DMS153 (cell line): ENCODE measurements around the gene FOXF1.

Source experiments
- DNase-seq: peaks from one replicate; lab custom pipeline; 2025; lab: John Stamatoyannopoulos, UW

Gene FOXF1

DNA sequence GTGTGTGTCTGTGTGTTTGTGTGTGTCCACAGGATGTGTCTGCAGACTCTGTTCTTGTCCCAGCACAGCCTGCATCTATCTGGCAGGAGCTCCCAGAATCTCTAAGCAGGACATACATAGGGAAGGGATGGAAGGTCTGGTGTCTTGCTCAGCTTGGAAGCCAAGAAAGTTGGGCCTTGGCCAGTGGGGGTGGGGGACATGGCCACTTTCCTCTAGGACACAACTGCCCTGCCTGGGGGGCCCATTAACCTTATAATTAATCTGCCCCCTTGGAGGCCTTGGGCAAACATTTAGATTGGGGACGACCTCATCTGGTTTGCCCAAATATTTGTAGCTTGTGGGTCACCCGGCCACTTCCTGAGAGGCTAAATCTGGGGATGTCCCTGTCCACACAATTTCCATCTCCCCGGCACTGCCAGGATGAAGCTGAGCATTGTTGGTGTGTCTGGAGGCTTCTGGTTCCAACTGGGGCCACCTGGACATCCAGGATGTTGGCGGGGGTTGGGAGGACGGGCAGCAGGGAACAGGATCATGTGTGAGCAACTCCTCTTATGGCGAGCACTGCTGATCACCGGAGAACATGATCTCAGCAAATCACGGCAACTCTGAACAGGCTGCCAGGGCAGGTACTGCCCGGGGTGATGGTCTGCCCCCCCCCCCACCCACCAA lies 17.2 kb upstream of the FOXF1 start:
- no peak for DNase-seq

DNA sequence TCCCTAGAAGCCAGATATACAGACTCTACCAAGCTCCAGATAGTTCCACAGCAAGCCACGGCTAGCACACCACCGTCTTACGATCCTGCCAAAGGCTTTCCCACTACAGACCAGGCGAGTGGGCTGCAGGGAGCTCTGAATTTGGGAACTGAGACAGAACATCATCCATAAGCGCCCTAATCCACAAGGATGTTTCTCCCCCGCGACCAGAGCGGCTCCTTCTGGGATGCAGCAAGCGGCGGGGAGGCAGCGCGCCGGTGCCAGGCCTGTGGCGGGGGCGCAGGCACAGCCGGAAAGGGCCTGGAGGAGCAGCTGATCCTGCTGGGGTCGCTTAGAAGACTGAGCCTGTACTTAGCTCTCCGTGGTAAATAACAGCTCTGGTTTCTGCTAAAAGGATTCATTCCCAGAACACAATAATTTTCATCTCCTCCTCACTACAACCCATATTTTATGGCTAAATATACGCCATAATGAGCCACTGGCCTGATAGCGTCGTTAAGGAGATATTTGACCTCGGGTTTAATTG lies 16.2 kb upstream of the FOXF1 start:
- no peak for DNase-seq

DNA sequence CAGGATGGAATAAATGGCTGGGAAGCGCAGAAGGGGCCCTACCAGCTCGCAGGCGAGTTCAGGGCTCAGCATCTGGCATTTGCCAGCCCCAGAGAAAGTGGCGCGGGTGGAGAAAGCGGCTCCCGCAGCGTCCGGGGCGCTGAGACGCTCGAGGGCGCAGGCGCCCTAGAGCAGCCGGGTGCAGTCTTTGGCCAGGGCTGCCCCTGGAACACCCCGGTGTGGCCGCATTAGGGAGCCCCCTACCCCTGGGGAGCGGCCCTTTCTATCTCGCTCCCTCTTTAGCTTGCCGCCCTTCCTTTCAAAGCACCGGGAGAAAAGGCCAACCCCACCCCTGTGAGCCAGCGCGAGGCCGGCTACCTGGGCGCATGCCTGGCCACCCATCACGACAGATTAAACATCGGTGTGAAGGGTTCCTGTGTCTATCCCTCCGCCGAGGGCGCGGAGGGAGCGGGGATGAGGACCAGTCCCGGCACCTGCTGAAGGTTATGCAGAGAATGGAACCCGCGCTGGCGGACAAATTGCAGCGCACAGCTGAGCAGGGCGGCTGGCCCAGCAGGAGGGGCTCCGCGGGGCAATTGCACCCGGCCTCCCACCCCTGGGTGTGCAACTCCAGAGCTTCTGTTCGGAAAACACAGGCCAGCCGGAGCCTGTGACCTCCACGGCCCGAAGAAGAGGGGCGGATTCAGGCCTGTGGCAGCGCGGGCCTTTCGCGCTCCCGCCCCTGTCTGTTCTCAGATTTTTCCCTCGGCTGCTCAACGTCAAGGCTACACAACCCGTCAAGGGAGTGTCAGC lies 15.6 kb upstream of the FOXF1 start:
- DNase-seq, result no peak

DNA sequence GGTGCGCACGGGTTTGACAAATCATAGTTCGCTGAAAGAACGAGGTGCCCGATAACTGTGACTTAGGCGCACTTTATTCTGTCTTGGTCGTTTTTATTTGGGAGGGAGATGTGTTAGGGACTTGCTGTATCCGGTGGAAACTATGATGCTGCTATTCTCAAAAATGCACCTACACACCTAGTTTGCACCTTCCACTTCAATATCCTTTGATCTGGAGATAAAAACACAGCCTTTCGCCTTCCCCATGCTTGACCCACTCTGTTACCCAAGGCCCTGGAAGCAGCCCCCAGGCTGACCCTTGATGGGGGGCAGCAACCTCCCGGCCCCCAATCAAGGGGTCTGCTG lies 15.0 kb upstream of the FOXF1 start:
- DNase-seq, result no peak

DNA sequence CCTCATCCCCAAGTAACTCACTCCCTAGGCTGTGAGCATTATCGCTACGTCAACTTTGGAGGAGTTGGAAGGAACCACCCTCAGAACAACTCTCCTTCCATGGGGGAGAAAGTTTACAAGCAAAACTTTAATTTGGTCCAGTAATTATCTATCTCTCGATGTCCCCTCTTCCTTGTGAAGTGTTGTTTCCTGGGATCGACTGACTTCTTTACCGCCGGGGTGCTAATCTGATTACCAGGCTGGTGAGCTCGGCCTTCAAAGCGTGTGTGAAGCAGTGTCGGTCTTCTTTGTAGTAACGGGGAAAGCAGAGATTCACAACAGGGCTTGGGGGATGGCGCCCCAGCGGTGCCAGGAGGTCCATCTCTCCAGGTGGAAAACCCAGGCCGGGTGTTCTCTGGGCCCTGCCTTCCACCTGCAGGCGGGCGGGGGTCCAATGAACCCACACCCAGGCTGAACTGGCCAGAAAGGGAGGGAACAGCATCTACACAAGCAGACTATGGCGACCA lies 14.5 kb upstream of the FOXF1 start:
- no peak for DNase-seq

DNA sequence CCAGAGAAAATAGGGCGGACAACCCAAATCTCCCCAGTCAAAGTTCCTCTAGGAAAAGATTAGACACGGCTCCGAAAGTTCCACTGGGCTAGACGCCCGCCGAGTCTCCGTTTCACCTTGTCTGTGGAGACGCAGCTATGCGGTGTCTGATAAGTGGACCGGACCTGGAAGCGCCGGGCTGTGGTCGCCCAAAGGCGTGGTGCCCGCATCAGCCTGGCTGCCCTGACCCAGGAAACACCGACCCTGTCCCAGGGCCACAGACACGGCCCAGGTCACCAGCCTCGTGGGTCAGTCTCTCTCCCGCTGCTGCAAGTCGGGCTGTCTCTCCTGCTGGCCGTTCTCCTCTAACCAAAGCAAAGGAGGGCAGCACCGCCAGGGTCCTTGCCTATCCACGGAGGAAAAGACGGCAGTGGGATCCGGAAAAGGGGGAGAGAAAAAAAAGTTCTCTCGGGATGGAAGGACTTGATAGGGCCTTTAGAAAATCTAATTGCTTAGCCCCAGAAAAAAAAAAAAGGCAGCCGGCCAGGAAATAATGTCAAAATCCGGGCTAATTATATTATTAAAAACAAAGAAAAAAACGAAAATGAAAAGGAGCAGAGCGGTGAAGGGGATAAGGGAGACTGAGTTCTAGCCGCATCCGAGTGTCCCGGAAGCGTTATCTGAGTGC lies 13.9 kb upstream of the FOXF1 start:
- no peak for DNase-seq

DNA sequence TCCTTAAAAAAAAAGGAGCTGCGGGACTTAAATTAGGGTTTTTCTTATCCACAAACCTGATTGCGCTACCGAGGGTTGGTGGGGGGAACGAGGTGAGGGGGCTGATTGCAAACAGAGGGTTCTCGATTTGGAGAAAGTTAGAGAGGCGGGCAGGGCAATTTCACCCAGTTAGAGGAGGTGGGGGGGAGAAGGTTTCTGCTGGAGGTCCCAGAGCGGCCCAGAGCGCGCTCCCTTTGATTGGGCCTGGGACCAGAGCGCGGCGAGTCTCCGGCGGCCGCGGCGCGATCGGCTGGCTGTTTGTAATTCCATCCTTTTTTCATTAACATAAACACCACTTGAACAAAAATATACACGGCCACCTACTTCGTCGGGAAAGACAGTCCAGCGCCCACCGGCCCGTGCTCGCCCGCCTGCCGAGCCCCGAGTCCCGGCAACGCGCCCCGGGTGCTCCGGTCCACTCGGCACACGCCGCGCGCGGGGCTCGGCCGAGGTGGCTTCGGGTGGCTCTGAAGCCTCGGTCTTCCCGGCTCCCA lies 13.3 kb upstream of the FOXF1 start:
- no peak for DNase-seq

DNA sequence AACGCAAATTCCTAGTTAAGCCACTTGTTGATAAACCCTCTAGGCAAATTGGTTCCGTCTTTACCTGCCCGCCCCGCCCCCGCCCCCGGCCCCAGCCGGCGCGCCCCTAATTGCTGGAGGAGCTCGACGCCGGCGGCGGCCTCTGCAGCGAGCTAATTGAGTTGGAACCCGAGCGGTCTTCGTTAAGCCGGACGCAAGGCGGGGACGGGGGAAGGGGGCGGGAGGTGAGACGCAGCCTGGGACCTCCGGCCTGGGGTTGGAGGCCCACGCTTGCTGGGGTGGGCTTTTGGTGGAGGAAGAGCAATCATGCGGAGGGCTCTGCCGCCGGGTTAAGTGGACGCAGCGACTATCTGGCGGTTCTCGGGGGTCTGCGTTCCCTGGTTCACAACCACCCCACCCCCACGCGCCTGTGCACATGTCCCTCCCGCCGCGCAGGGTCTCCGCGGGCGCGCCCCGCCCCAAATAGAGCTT lies 12.7 kb upstream of the FOXF1 start:
- no peak for DNase-seq

DNA sequence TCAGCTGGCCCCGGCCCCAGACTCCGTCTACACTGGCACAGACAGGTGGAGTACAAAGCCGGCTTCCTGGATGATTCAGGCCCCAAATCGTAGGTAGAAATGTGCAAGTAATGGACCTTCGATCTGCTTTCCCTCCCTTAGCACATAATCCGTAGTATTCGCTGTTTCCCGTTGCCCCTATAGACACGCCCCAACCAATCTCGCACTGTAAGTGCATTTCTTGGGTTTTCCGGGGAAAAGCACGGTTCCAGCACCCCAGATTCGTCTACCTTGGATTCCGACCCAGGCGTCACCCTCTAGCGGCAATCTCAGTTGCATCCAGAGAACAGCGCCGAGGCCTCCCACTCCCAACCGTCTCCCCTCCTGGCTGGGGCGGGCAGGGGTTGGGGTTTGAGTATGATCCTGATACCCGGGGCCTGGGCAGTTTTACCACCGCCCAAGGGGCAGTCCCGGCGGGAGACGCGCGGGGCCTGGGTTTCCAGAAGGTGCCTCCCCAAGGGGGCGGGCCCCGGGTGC lies 12.1 kb upstream of the FOXF1 start:
- DNase-seq, result no peak

DNA sequence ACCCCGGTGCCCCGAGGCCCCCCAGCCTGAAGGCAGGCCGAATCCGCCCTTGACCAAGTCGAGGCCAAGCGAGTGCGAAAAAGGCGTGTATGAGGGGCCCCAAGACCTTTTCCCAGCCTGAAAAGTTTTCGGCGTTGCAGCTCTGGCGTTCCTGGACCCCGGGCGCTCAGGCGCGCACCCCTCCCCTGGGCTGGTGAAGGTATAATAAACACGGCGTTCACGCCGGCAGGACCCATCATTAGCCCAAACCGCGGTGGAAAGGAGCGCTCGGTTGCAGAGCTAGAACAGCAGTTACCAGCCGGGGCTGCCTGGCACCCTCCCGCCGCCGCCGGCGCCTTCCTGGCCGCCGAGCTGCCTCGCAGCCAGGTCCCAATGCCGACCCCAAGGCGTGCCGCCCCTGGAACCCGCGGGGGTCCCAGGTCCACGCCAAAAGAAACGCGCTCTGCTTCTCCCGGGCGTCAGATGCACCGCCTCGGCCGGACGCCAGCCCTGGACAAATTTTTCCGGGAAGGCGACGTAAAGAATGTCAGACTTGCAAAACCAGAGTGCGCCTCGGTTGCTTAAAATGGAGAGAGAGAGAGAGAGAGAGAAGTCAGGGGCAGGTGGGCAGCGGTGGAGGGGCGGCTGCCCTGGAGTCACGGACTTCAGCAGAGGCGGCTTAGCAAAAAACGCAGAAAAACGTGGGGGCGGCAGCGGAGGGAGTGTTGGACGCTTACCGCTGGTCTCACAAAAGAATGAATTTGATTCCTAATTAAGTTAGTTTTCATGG lies 11.5 kb upstream of the FOXF1 start:
- no peak for DNase-seq

DNA sequence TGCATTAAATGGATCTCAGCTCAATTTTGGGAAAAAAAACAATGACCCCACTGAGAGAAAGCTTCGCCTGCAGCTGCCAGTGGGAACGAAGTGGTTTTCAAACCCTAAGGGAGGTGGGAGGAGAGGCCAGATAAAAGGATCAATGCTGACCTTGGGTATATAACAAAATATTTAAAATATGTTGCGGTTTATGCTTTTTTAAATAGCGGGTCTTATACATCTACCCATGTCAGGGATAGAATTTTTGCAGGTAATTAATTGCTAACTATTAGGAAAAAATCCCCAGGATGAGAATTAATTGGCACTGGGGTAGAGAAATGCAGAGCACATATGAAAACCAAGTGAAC lies 10.9 kb upstream of the FOXF1 start:
- DNase-seq, result no peak

DNA sequence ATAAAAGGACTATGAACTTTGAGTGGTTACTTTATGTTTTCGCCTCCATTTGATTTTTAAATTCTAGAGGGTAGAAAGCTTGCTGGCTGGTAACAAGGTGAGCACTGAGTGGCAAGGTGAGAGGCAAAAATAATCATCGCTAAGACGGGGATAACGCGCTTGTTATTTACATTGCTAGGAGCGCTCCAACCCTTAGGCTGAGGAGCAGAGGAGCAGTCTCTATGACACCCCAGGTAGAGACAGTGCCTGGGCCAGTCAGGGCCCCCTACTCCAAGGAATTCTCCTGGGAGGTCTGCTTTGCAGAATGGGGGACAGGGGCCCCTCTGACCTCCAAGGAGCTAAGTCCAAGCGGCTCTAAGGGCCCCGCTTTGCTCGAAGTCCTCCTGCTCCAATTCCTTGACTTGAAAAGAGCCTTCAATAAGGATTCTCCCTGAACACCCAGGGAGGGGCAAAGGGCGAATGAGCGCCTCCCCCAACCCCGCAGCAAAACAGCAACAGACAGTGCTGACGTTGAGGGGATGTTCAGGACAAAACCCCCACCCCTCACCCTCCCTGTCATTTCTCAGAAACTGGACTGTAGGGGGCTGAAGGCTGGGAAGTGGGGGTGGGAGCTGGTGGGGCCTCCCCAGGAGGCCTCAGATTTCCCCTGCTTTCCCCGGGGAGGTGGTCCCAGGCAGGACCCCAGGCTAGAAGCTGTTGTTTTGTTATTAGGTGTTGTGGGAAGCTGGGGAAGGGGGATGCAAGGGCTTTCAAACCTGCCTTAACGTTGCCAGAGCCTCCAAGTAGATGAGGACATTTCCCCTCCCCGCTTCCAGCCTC lies 10.2 kb upstream of the FOXF1 start:
- DNase-seq, result no peak

DNA sequence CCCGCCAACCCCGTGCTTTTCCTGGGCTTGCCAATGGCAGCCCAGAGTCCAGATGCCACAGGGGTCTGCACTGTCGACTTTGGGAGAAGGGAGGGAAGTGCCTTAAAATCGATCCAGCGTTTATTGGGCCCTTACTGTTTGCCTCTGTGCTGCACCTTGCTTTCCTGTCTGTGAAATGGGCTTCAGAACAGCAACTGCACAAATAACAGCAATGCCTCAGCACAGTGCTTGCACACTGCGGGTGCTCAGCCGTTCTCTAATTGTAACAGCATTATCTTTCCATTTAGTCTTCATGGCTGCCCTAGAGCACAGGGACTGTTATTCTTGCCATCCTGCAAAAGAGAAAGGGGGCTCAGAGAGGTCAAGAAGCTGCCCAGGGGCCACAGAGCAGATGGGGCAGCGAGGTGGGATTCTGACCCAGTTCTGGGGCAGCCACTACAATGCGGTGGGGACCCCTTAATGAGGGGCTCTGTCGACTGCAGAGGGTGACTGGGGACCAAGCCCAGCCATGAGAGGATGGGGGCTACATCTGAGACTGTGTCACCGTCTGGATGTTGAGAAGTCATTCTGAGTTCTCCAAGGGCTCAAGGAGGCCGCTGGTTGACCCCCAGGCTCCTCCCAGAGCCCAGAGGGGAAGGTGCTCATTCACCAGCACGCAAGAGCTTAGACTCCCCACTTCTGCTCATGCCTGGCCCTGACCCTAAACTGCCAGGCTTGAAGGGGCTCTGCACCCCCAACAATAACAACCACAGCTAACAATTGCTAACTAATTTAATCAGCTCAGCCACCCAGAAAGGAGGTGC lies 9.4 kb upstream of the FOXF1 start:
- DNase-seq, result no peak

DNA sequence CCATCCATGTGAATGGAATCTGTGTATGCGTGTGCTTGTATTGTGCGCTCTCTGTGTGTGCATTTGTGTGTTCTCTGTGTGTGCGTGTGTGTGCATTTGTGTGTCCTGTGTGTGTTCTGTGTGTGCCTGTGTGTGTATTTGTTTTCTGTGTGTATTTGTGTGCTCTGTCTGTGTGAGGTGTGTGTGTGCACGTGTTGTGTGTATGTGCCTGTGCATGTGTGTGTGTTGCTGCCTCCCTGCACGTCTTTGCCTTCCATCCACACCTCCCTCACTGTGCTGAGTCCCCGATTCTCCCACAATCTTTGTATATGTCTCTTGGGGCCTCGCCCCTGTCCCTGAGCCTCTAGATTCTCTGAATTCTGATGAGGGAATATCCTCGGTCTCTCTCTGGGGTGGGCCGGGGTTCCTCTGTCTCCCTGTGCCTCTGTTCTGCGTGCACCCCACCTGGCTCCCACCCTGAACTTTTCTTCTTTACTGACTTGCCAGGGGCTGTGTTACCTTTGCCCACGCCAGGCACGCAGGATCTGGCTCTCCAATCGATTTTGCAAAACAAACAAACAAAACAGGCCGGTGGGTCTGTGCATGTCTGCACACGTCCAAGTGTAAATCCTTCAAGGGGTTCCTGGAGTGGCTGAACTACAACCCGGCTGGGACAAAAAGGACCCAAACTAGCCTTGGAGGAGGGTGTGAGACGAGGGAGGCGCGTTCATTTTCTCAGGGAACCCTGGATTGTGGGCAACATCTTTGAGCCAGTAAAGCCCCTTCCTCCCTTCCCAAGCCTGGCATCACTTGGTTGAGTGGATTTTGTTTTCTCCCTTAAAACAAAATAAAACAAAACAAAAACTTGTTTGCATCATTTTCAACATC lies 8.1 kb upstream of the FOXF1 start:
- peak; percentile 18 for DNase-seq

DNA sequence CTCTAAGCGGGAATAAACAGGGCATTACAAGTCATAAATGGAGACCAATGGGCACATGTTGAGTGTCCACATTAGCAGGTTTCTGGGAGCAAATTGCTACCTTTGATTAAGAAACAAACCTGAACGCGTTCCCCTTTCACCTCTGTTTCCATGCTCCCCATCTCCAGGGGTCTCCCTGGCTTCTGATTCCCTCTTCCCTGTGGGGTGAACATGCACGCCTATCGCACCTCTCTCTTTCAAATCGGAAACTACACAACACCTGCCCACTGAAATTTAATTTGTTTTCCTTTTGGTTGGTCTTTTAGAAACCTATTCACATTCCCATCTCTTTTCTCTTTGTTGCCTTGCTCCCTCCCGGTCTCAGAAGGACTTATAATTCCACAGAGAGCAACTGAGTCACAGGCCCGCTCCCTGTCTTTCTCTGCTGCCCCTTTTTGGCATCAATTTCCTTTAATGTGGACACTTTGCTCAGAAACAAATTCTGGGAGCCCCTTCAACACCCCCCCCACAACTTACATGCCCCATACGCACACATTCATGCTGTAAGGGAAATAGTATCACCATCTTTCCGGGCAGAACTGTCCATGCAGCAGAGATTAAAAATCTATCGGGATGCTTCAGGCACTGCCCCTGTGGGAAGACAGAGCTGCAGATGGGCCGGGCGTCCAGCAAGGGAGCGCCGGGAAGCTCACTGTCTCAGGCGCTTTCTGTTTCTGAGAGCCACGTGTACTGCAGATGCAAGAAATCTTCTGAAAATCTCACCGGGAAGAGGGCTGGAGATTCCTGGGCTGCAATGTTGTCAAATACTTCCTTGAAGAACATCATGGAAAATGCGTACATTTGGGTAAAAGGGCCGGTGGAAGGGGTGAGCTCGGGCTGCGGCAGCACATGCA lies 7.2 kb upstream of the FOXF1 start:
- no peak for DNase-seq

DNA sequence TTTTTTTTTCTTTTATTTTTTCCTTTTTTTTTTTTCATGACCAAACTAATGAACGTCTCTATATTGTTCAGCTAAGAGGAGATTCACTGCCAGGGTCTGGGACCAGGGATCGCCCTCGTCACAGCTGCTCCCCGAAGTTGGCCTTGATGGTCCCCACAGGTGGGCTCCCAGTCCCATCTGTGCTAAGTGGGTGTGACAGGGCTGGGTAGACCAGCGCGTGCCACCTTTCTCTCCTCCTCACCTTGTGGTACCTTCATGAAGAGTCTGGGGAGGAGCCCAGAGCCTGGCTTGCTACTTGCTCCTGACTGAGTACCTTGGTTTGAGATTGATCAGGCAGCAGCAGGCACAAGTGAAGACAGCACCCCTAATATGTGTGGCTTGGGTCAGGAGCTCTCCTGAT lies 6.5 kb upstream of the FOXF1 start:
- DNase-seq, result no peak

DNA sequence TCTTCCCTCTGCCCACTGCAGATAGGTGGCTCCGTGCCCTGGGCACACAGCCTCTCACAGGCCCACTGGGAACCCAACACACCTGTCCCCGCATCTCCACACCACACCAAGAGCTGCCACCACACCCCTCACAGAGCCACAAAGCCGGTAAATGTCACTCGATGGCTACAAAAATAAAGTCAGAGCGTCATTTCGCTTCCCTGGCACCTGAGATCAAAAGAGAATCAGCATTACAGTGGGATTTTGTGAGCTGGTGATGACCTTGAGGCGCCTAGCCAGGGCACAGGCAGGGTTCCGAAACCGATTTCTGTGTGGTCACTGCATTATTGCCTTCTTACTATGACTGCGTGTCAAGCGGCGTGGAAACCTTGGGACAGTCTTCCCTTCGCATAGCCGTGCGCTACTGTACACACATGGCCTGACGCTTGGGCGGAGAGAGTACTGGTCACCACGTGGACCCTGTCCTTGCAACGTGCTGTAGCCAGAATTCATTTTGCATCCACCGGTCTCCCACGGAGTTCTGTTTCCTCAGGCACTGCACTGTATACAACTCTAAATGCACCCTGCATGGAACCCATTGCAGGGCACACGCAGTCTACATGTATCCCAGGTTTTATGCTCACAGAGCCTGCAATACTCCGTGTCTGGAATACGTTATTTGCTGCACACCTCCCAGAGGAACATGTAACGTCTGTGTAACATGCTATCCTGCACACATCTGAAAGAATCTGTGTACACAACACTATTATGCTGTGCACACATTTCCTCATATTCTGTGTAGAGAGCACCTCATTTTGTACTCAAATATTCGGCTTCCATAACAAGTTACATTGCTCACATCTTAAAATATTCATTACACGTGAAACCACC lies 5.8 kb upstream of the FOXF1 start:
- no peak for DNase-seq
